Measurements from ENCODE around the gene AATF. TPM values are rescaled to one million over a fixed set of nuclear protein-coding genes. Genes with fewer than 3 reads are reported as not detected.

The AATF gene
- total and polyA plus RNA-seq, 2 of the 8 experiments (the other 6 are each of a cell fraction or from before 2014, with no cell fraction given), result 20.1 to 62.8 TPM

DNA sequence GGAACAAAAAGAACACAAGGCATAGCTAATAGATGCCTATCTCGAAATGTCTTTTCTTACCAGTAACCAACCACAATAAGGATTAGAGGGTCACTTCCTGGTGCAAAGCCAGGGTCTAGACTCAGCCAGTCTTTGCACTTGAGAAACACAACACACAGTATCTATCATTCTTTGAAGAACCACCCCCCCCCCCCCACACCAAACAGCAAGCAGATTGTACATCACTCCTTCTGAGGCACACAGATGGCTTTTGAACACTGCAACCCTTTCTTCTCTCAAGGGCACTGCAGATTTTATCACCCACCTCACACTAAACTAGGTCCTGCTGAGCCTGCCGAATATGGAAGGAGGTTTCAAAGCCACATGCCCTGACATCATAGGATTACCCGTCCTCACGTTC is 145.6 kb downstream of the AATF start:
- H4K20me1 ChIP-seq (replicated peaks in 1 of 2; ENCODE audit: control insufficient read depth in 1 of 2, insufficient read depth in 2 of 2, low read length in 2 of 2), result no peaks in the 10 kb centered on the region
- H2BK120ac ChIP-seq (replicated peaks; ENCODE audit: low read depth, low read length), result no peak overlapping the region
- no peak overlapping the region for H2AK5ac ChIP-seq (ENCODE audit: low read depth, low read length)
- H3K4me3 ChIP-seq (ENCODE audit: extremely low read depth in 1 of 4, insufficient read depth in 2 of 4, low read depth in 3 of 4, low read length in 4 of 4), result no peak overlapping the region
- H2BK5ac ChIP-seq (ENCODE audit: low read depth, low read length), result no peak overlapping the region
- WGBS, 2 experiments (ENCODE audit: extremely low coverage in 1 of 2, insufficient coverage in 1 of 2, insufficient read length in 1 of 2, insufficient replicate concordance in 2 of 2, low coverage in 1 of 2, low lambda C conversion rate in 2 of 2, missing lambda C conversion rate in 1 of 2), result 97% methylated on average over 4 of the region's 4 CpGs; no CpG with 5 or more reads in 1 of the 2 experiments
- H3K14ac ChIP-seq (ENCODE audit: insufficient read length), result no peak overlapping the region
- ChIA-PET CTCF (ENCODE audit: partially characterized antibody) (interaction anchor here (0.6 to 1.4 kb wide), 2 partner anchors 26 to 286 kb away, joined by 3 to 4 read pairs; no protein-coding TSS in a partner anchor), POLR2A (ENCODE audit: partially characterized antibody) (interaction anchor here (1.2 kb wide), 2 partner anchors 8 to 13 kb away, joined by 3 to 4 read pairs; no protein-coding TSS in a partner anchor)
- H2AFZ ChIP-seq (ENCODE audit: low read length), result no peak overlapping the region
- no peak for FAIRE-seq
- no peaks in the 10 kb centered on the region; the same call in 1 of the 2 replicates for H3K23me2 ChIP-seq (ENCODE audit: low read depth, low read length)
- H3K18ac ChIP-seq (ENCODE audit: extremely low read depth, low read length), result no peak overlapping the region
- no peaks in the 10 kb centered on the region for H3K9me3 ChIP-seq (ENCODE audit: insufficient read depth in 2 of 2, low read depth in 1 of 2, low read length in 1 of 2)
- H2BK20ac ChIP-seq (ENCODE audit: low read length), result no peak overlapping the region
- DNase-seq (ENCODE audit: low read depth in 1 of 2, low spot score in 2 of 2), result no peak
- H2BK15ac ChIP-seq (ENCODE audit: low read length), result no peak overlapping the region
- no peak overlapping the region for H3K4ac ChIP-seq (replicated peaks; ENCODE audit: insufficient read length, low read depth, low read length)
- H3K79me2 ChIP-seq (ENCODE audit: control insufficient read depth in 1 of 2, insufficient read depth in 2 of 2, low read length in 2 of 2), result no peaks in the 10 kb centered on the region
- H3K23ac ChIP-seq (ENCODE audit: insufficient read length), result no peak overlapping the region
- no peaks in the 10 kb centered on the region for H3K27me3 ChIP-seq (replicated peaks in 1 of 4; ENCODE audit: control insufficient read depth in 3 of 4, extremely low read depth in 1 of 4, insufficient read depth in 3 of 4, low read length in 3 of 4)
- no peak overlapping the region for H2BK12ac ChIP-seq (ENCODE audit: low read depth, low read length)
- no peak overlapping the region for H3K9ac ChIP-seq (replicated peaks in 1 of 4; ENCODE audit: extremely low read depth in 1 of 4, low read depth in 3 of 4, low read length in 3 of 4)
- H3K79me1 ChIP-seq (ENCODE audit: low read depth, low read length), result 0 out of 2 replicates have a peak, but pooled peaks cover 2% of the 10 kb centered on the region
- no peak overlapping the region for H4K5ac ChIP-seq (ENCODE audit: insufficient read length, low read depth, low read length)
- H3K4me2 ChIP-seq (ENCODE audit: insufficient read depth in 1 of 2, low read depth in 2 of 2, low read length in 2 of 2), result no peak overlapping the region
- no peak overlapping the region for H3K56ac ChIP-seq (replicated peaks; ENCODE audit: insufficient read length, low read depth, low read length)
- no peak overlapping the region for H4K91ac ChIP-seq (replicated peaks; ENCODE audit: insufficient read length, low read length)
- no peak overlapping the region for H3K27ac ChIP-seq (ENCODE audit: low read depth, low read length)
- H3K36me3 ChIP-seq (ENCODE audit: control insufficient read depth in 2 of 4, insufficient read depth in 4 of 4, low read length in 3 of 4), result peaks cover 22 to 45% (median 32%) of the 10 kb centered on the region in 4 experiments; a peak in 7 of 8 replicates
- no peaks in the 10 kb centered on the region; a peak in 1 of 7 replicates for H3K4me1 ChIP-seq (replicated peaks in 1 of 4; ENCODE audit: control insufficient read depth in 3 of 4, insufficient read depth in 4 of 4, low read length in 3 of 4)
- no peak overlapping the region for H4K8ac ChIP-seq (ENCODE audit: extremely low read depth, insufficient read depth, low read length)
- TF ChIP-seq ASH2L (IDR thresholded peaks at IDR 0.05; ENCODE audit: low read length) (no peak), HDAC6 (IDR thresholded peaks at IDR 0.05; ENCODE audit: low read depth, low read length) (no peak), SUZ12 (IDR thresholded peaks at IDR 0.05; ENCODE audit: low read length) (no peak), ZNF274 (IDR thresholded peaks at IDR 0.05; ENCODE audit: borderline replicate concordance, extremely low read depth, low read length) (no peak), KDM1A (IDR thresholded peaks at IDR 0.05; ENCODE audit: borderline replicate concordance, low read length) (no peak), RFX5 (IDR thresholded peaks at IDR 0.05; ENCODE audit: borderline replicate concordance, low read depth, low read length) (no peak), JUND (IDR thresholded peaks at IDR 0.05; ENCODE audit: low read length) (no peak), CHD1 (IDR thresholded peaks at IDR 0.05; ENCODE audit: low read depth, low read length) (no peak), YY1 (IDR thresholded peaks at IDR 0.05; ENCODE audit: low read depth, low read length) (no peak)
- TF ChIP-seq, protein P1, sequence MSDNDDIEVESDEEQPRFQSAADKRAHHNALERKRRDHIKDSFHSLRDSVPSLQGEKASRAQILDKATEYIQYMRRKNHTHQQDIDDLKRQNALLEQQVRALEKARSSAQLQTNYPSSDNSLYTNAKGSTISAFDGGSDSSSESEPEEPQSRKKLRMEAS (IDR thresholded peaks at IDR 0.05), result no peak

Measured in H1 (cell line).